GM21447 (cell line): ENCODE measurements around the gene SH3GL2.

Source experiments
- ATAC-seq: cut with Tn5 transposase; IDR thresholded peaks from one replicate; pipeline ENCODE4 v1.9.1; 2021; ENCODE audit not compliant: unreplicated experiment

The SH3GL2 gene

GRCh38 chr9:17802249-17802857 is 223.5 kb downstream of the SH3GL2 start:
- ATAC-seq: no peak

DNA sequence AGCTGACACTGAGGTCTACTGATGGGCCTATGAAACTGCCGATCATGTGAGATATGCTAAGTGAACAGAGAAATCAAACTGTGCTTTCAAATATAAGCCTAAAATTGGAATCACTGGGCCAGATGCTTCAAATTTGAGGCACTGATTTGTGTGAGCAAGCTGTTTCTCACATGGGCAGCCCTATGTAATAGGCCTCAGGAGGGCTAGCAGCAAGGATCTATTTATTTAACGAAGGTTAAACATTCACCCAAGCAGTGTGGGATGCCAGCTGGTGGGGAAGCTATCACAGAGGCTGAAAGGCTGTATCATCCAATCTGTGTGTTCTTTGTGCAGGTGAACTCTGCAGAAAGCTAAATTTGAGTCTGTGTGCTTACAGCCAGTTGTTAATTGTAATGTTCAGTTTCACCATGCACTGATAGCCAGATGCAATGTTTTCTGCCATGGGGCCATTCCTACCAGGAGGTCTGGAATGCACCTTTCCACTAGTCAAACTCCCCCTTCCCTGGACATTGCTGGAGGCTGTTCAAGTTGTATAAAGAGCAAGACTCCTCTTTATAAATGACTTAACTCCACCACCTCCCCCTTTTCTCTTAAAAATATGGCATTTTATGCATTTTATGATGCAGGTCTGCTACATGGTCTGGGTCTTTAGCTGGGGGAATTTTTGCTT is 228.9 kb downstream of the SH3GL2 start:
- no peak for ATAC-seq

- no peak for ATAC-seq
These were observed 231.5 kb downstream of the SH3GL2 start for GRCh38 chr9:17810317-17810716.

DNA sequence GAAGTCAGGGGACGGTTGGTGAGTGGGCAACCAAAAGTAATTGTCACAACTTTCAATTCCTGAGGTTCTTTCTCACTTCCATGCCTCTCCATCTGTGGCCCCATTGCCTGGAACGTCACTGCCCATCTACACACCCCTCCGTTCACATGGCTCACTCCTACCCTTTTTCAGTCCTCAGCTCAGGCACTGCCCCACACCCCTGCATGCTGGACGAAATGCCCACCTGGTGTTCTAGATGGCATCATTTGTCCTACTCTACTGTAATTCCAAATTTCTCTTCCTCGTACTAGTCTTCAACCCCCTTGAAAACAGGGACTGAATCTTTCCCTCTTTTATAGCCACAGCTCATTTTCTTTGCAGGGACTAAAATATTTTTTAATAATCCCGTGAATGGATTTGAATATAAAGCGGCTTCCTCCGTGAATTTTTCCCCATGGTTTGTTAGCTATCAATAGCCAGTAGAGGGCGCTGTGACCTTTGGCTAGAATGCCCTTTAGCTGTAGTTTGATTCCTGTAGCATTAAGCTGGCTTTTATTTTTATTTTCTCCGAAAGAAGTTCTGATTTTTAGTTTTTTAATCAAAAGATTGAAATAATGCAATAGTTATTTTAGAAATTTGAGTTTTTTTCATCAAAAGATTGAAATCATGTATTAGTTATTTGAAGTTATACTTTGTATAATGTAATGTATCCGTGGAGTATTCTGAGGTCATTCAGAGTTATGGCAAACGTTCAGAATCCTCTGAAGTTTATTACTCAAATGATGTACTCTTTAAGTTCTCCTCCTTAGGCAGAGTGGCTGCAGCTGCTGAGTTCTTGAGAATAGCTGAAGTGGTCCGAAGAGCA is 232.1 kb downstream of the SH3GL2 start:
- no peak for ATAC-seq

GRCh38 chr9:17813798-17814197 is 234.9 kb downstream of the SH3GL2 start:
- no peak for ATAC-seq

GRCh38 chr9:17816431-17817027 is 237.7 kb downstream of the SH3GL2 start:
- ATAC-seq: no peak

DNA sequence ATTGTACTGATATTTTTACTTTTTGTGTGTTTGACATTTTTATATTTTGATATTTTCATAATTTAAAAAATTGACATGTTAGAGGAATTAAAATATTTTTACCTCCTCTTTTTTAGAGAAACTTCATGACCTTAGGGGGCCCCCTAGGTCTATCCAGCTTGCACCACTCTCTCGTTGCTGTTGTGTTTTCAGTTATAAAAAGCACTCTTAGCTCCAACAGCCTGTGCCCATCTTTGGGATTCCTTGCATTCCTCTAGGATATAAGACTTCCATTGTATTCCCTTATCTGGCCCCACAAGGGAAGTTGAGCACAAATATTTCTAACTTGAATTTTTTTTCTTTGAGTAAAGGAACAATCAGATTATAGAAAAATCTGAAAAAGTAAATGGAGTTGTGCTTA is 245.3 kb downstream of the SH3GL2 start:
- ATAC-seq: no peak

GRCh38 chr9:17824616-17825264 is 245.9 kb downstream of the SH3GL2 start:
- ATAC-seq: no peak

GRCh38 chr9:17825265-17825659 is 246.4 kb downstream of the SH3GL2 start:
- no peak for ATAC-seq

DNA sequence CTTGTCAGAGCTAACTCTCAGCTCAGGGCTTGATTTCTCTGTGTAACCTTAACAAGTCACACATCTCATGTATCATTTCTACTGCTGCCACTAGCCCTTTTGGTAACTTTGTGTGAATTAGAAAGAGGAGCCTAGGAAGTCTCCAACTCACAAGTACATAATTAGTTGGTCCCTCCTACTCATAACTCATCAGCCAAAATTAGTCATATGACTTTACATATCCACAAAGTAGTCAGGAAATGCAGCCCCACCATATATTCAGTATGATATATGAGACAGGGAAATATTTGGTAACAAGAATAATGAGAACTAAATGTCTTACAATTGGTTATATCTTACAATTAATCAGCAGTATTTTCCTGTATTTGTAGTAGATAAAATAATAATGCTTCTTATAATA is 250.2 kb downstream of the SH3GL2 start:
- ATAC-seq: no peak

GRCh38 chr9:17829812-17830385 is 251.0 kb downstream of the SH3GL2 start:
- ATAC-seq: no peak

DNA sequence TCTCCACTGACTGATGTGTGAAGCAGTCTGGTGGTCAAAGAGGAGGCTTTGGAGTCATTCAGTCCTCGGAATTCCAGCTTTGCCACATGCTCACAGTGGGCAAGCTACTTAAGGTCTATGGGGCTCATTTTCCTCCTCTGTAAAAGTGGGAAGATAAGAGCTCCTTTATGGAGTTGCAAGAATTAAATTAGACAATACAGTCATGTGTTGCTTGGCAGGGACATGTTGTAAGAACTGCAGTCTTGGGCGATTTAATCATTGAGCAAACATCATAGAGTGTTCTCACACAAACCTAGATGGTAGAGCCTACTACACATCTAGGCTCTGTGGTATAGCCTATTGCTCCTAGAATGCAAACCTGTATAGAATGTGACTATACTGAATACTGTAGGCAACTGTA is 253.9 kb downstream of the SH3GL2 start:
- ATAC-seq: no peak

DNA sequence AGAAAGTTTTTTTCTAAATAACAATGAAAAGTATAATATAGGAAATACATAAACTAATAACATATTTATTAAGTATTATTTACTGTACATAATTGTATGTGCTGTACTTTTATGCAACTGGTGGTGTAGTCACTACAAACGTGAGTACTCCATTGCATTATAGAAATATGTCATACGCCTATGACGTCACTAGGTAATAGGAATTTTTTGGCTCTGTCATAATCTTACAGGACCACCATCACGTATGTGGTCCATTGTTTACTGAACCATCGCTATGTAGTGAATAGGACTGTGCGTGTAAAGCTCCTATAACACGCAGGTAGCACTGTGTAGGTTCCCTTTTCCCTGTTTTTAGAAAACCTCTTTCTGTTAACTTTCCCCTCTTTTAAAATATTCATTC is 255.0 kb downstream of the SH3GL2 start:
- ATAC-seq: no peak

DNA sequence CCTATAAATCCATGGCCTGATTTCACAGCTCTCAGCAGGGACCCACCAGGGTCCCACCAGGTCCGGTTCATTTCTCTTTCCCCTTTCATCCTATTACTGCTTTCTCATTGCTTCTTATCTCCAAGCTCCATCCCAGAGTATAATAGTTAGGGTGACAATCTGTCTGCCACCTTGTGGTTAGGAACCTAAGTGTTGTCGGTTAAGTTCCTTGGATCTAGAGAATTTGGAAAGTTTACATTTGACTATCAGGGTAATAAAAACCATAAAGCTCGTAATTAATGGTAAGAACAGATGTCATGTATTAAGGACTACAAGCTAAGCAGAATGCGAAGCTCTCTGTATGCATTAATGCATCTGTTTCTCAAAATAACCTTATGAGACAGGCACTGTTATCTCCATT is 259.1 kb downstream of the SH3GL2 start:
- no peak for ATAC-seq

GRCh38 chr9:17839776-17840175 is 260.9 kb downstream of the SH3GL2 start:
- ATAC-seq: no peak

- ATAC-seq: no peak
These were observed 264.4 kb downstream of the SH3GL2 start for GRCh38 chr9:17843236-17843635.
